GM21528 (cell line): ENCODE data around the gene ID3.

ENCODE experiments used
- ATAC-seq: cut with Tn5 transposase; IDR thresholded peaks from one replicate; pipeline ENCODE4 v1.9.1; 2021; ENCODE audit warnings: mild to moderate bottlenecking, moderate library complexity; ENCODE audit not compliant: unreplicated experiment, low FRiP score

Gene ID3

GRCh38 chr1:23567996-23568607 is 8.8 kb upstream of the ID3 start:
- ATAC-seq = no peak

DNA sequence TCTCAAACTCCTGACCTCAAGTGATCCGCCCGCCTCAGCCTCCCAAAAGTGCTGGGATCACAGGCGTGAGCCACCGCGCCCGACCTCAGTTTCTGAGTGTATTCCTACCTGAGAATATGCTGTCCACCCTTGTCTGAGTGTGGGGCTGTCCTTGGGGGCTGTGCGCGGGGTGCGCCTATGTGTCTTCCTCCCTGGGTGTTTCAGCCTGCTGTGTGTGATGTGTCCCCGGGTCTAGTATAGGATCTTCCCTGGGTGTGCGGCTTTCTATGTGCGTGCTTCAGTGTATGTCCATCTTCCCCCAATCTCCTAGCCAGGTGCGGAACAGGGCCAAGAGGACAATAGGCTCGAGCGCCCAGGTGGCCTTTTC is 8.3 kb upstream of the ID3 start:
- no peak for ATAC-seq

- ATAC-seq = no peak
Measured at GRCh38 chr1:23566304-23566703, 7.0 kb upstream of the ID3 start.

DNA sequence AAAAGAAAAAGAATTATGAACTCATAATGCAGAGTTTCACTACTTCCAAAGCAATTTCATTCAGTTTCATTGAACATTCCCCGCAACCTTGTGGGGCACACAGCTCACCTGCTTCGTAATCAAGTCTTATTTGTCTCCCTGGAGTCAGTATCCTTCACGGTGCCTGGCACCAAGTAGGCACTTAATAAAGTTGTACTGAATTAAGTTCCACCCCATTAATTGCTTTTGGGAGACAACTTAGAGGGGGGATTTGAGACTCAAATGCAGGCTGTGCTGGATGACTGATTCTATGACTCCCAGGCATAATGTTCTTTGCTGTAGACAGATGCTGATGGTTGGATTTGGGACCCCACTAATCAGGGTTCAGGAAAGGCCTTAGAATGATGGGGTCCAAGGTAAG is 6.5 kb upstream of the ID3 start:
- no peak for ATAC-seq

DNA sequence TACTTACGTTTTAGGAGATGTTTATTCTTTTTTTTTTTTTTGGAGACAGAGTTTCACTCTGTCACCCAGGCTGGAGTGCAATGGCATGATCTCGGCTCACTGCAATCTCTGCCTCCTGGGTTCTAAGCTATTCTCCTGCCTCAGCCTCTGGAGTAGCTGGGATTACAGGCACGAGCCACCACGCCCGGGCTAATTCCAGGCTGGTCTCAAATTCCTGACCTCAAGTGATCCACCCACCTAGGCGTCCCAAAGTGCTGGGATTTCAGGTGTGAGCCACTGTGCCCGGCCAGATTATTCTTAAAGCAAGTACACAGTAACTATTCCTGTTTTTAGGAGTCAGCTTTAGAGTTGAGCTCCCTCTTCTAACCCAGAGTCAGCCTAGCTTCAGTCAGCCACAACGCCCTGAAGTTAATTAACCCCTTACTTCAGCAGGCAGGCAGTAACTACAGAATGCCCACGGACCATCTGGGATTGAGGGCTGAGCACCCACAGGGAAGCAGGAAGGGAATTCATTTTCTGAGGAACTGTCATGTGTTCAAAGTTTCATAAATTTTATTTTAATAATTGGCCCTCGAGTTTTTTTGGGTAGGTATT is 5.3 kb upstream of the ID3 start:
- no peak for ATAC-seq

DNA sequence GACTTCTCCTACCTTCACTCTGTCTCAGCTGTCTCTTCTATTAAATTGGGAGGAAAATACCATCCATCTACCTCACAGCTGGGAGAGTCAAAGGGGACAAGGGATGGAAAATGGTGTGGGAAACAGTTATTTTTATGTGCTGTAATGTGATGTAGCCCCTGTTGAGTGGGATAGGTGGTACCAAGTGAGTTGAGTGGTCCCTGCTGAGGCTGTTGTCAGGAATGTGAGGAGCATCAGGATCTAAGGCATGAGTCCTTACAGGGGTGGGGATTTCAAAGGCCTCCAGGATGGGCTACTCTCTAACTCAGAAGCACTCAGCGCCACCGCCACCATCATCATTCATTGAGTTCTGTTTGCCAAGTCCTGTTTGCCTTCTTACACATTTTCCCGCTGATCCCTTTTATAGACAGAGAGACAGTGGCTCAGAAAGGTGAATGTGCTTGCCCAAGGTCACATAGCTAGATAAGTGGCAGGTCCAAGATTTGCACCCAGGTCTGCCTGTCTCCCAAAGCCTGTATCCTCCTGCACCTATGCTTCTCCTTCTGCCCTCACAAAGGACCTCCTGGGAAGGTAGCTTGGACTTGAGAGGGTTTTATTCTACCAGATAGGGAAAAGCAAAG is 4.6 kb upstream of the ID3 start:
- no peak for ATAC-seq

DNA sequence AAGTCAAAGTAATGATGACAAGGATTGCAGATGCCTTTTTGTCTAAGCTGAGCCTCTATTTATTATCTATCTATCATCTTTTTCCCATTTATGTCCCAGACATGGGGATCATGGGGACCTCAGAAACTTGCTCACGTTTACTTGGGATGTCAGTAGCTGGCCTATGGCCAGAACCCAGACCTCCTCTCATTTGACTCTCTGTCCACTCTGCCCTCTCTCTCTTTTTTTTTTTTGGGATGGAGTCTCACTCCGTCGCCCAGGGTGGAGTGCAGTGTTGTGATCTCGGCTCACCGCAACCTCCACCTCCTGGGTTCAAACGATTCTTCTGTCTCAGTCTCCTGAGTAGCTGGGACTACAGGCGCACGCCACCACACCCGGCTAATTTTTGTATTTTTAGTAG is 3.7 kb upstream of the ID3 start:
- ATAC-seq = no peak

GRCh38 chr1:23562137-23562876 is 3.0 kb upstream of the ID3 start:
- no peak for ATAC-seq

- no peak for ATAC-seq
Measured at GRCh38 chr1:23561813-23562100, 2.5 kb upstream of the ID3 start.

GRCh38 chr1:23561076-23561812 is 1.9 kb upstream of the ID3 start:
- ATAC-seq = no peak

DNA sequence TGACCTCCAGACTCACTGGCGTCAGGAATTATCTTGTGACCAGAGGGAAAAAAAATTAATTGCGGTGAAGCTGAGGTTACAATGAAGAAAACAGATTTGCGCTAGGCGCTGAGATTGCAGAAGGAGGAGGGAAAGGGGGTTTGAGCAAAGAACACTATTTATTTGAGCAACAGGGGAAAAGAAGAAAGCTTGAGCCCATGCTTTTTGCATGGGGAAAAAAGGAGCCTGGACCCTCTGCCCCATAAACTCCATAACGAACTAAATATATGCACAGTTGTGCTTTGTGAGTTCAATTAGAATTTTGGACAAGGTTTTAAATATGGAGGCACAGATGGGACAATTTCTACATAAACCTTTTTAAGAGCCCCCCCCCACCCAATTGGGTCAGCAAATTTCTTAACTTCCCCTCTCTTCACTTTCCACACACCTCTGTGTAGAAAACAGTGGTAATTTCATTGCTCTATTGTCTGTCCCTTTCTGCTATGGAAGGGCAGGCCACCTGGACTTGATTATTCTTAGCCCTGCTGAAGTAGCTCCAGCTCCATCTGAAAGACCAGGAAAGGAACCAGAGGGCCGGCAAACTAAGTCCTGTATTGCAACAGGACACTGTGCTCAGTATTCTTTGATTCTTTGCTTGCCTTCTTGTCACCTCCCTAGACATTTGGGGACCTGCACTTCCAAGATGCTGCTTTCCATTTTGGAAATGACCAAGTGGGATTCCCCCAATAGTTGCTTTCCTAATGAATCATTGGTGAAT is 862 bp upstream of the ID3 start:
- ATAC-seq = no peak

- ATAC-seq = no peak
Measured at GRCh38 chr1:23558872-23559135, 497 bp downstream of the ID3 start.

DNA sequence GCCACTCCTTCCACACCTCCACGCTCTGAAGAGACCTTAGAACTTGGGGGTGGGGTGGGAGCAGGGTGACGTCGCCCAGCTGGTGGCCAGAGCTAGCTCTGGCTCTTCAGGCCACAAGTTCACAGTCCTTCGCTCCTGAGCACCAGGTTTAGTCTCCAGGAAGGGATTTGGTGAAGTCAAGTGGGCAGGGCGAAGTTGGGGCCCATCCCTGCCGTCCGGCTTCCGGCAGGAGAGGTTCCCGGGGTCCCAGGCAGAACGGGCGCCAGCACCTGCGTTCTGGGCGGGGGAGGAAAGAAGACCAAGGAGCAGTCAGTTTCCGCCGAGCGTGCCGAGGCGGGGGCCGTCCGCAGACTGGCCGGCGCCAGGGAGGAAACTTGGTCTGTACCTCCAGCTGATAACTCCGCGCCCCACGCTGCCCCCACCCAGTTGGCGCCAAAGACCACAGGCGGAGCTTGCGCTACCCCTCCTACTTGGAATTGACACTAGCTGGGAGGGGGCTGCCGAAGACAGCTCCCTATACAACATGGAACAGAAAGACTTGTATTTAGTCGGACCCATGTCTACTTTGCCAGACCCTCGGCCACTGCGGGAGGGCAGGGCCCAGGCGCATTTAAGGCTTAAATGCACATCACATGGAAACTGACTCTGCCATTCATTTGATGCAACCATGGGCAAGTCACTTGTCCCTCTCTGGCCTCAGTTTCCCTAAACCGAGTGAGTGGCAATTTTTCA is 995 bp downstream of the ID3 start:
- ATAC-seq = no peak

GRCh38 chr1:23557471-23558124 is 1.7 kb downstream of the ID3 start:
- ATAC-seq = no peak

DNA sequence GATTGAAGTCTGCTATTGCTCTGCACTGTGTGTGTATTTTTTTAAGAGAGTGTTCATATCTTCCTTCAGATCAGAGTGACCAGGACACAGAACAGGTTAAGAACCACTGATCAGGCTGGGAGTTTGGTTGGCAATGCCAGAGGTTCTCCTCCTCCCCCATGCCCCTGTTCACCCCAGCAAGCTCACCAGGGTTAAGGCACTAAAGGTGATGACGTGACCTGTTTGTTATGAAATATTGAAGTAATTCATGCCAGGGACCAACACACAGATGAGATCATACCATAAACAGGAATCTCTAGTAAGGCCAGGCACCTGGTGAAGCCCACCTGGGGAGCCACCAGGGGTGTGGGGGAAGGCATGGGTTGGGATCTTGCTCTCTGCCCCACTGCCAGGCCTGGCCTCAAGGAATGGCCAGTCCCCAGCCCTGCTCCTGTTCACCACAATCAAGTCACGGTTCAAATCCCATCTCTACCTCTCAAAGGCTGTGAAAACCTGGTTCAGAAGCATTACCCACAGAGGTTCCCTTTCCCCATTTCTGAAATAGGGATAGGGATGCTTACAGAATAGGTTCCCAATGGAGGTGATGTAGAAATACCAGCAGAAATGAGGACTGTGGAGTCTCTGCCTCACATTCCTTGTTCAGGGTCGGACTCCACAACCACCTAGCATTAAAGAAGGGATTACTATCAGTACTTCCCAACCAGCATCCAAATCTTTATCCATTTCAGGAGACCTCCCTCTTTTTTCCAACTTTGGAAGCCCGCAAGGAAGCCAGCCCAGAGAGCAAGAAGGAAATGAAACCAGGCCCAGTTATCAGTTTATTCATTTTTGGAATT is 2.4 kb downstream of the ID3 start:
- no peak for ATAC-seq

DNA sequence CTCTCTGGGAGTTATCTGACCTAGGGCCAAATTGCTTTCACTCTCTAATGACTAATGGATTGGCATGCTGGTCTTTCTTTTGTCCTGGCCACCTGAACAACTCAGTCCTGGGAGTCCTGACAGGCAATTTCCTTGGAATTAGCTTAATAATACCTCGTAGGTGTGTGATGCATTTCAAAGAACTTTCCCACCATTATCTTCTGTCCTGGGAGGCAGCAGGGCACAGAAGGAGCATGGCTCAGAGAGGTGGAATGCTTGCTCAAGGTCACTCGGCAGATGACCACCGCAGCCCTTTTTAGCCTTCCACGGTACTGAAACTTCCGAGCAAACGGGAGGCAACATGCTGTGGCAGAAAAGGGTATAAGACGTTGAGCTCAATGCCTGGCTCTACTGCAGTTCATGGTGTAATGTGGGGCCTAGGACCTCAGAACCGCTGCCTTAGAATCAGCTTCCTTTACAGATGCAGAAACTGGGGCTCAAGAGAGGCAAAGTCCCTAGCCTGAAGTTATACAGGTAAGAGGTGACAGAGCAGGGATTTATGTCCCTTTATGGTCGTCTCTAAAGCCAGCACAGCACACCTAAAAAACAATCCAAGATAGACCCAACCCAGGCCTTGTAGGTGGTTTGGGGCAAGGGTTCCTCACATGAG is 3.2 kb downstream of the ID3 start:
- ATAC-seq = no peak

DNA sequence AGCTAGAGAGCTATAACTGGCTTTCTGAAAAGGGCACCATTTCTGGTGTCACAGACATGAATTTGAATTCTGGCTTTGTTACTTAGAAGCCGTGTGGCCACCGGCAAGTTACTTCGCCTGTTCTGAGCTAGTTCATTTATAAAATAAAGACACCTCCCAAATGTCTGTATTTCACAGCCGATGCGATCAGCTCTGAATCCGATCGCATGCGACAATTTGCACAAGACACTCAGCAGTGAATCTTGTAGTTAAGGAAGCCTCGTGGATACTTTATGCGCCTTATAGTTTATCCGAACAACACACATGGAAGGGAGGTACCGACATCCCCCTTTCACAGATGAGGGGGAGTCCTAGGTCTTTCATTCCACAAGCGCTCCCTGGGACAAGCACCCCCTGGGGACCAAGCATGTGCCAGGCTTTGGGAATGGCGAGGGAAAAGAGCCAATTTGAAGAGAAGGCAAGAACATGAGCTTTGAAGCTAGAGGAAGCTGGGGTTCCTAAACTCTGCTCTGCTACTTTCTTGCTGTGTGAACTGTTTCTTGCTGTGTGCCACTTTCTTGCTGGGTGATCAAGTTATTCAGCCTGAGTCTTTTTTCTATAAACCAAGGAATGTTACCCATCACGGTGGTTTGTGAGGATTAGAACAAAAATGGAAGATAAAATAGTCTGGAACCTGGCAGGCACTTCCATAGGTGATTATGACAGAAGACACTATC is 3.9 kb downstream of the ID3 start:
- ATAC-seq = no peak
